Panc1 (cell line): ENCODE measurements around the gene SENP6. TPM values are rescaled to one million over a fixed set of nuclear protein-coding genes. Genes with fewer than 3 reads are reported as not detected.

Experiments used
- ATAC-seq: fragments of 200-7000 bp; cut with Tn5 transposase; 2 replicates; pipeline ENCODE4 v1.9.1; 2020; ENCODE audit warnings: mild to moderate bottlenecking, moderate library complexity
- BruUV-seq: library from RNA; stranded (reverse); fragments of 400-500 nt; replicated peaks from 2 replicates; lab custom pipeline; 2021; lab: Mats Ljungman, UMichigan
- CTCF ChIA-PET: fragments of 300-600 bp; sonication (Branson Sonifier 250); formaldehyde crosslinking; loops from one replicate; lab custom pipeline; 2022; ENCODE audit warnings: antibody characterized with exemption; lab: Charles Lee
- POLR2A ChIA-PET: fragments of 300-600 bp; sonication (Branson Sonifier 250); formaldehyde crosslinking; loops from one replicate; lab custom pipeline; 2022; ENCODE audit warnings: antibody characterized with exemption; lab: Charles Lee
- DNase-seq: peaks from one replicate; pipeline ENCODE4 v3.0.0-alpha.2; 2010; ENCODE audit warnings: low read depth, low spot score
- H3K27ac ChIP-seq: 2 replicates; pipeline ENCODE4 v1.5.1; 2011; ENCODE audit warnings: mild to moderate bottlenecking, low read length, inconsistent platforms
- H3K27me3 ChIP-seq: fragments of 200-500 bp; sonication (Bioruptor generic); 2 replicates; pipeline ENCODE4 v1.6.0; 2014; ENCODE audit warnings: low read length, inconsistent platforms; ENCODE audit not compliant: control insufficient read depth, insufficient read depth
- H3K36me3 ChIP-seq: fragments of 200-500 bp; sonication (Bioruptor generic); 2 replicates; pipeline ENCODE4 v1.5.1; 2014; ENCODE audit warnings: inconsistent platforms, mild to moderate bottlenecking, low read length, moderate library complexity; ENCODE audit not compliant: control insufficient read depth, insufficient read depth
- H3K4me1 ChIP-seq: 2 replicates; pipeline ENCODE4 v1.5.1; 2011; ENCODE audit warnings: inconsistent platforms, mild to moderate bottlenecking, low read length, moderate library complexity; ENCODE audit not compliant: control insufficient read depth, insufficient read depth
- H3K4me3 ChIP-seq, 2 experiments: 2 replicates each; pipeline ENCODE4 v1.5.1; 2011 to 2012; ENCODE audit warnings: low read depth in 2 of 2, low read length in 2 of 2, mild to moderate bottlenecking in 2 of 2, inconsistent platforms in 1 of 2, moderate library complexity in 1 of 2
- H3K9me3 ChIP-seq: fragments of 200-500 bp; sonication (Bioruptor generic); 2 replicates; pipeline ENCODE4 v1.5.1; 2014; ENCODE audit warnings: low read depth, mild to moderate bottlenecking, inconsistent platforms, low read length, moderate library complexity; ENCODE audit not compliant: control insufficient read depth, insufficient read depth
- POLR2AphosphoS5 ChIP-seq: IDR thresholded peaks from 2 replicates; pipeline ENCODE4 v1.6.1; 2012; ENCODE audit warnings: mild to moderate bottlenecking, low read depth, low read length, moderate library complexity
- REST ChIP-seq, 2 experiments: IDR thresholded peaks; 2 replicates each; pipeline ENCODE4 v1.6.1; 2011 to 2012; ENCODE audit warnings: low read depth in 2 of 2, control low read depth in 1 of 2, low read length in 1 of 2, mild to moderate bottlenecking in 1 of 2, moderate library complexity in 1 of 2; ENCODE audit not compliant: insufficient read depth in 1 of 2
- SIN3A ChIP-seq: IDR thresholded peaks from 2 replicates; pipeline ENCODE4 v1.6.1; 2012; ENCODE audit warnings: low read depth, mild to moderate bottlenecking, low read length, moderate library complexity, borderline replicate concordance; ENCODE audit not compliant: insufficient read depth
- TCF7L2 ChIP-seq: IDR thresholded peaks from 2 replicates; pipeline ENCODE4 v1.6.1; 2011; ENCODE audit warnings: mild to moderate bottlenecking, low read depth, low read length, inconsistent platforms
- in situ Hi-C: cut with HindIII; loops from 2 replicates; pipeline ENCODE4 v1.10.0; 2016; ENCODE audit warnings: low sequenced_read_pairs, low pct_unique_long_range_greater_than_20kb
- intact Hi-C: fragments of 100-400 bp; cut with micrococcal nuclease; formaldehyde crosslinking; loops from one replicate; pipeline ENCODE4 v1.10.0; 2022; ENCODE audit not compliant: unreplicated experiment
- total RNA-seq: library from RNA; stranded (reverse); gene quantifications from one replicate; pipeline ENCODE4 v1.2.1, GENCODE V29; 2021; ENCODE audit not compliant: unreplicated experiment
- TF ChIP-seq, protein P1 (sequence below): fragments of 450-650 bp; IDR thresholded peaks from 2 replicates; pipeline ENCODE4 v1.5.1; 2017; ENCODE audit warnings: mild to moderate bottlenecking

The SENP6 gene
- total RNA-seq, 1 experiment from 2014 or later = 58.7 TPM

DNA sequence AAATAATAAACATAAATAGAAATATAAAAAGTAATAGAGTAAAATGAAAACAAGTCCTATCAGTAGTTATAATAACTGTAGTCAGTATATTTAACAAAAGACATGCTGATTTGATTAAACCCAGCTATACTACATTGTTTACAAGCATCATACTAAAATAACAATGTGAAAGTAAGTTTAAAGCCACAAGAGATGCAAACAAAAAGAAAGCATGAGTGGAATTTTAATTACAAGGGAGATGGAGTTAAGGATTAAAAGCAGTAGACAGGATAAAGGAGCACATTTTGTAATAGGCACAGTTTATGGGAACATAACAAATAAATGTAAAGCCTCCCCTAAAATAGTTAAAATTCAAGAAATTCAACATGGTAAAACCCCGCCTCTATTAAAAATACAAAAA lies 41.5 kb downstream of the SENP6 start:
- BruUV-seq = TSS peak; percentile 33
- peaks cover 22% of the 10 kb centered on the region for H3K36me3 ChIP-seq
- intact Hi-C loops = no loop called here

DNA sequence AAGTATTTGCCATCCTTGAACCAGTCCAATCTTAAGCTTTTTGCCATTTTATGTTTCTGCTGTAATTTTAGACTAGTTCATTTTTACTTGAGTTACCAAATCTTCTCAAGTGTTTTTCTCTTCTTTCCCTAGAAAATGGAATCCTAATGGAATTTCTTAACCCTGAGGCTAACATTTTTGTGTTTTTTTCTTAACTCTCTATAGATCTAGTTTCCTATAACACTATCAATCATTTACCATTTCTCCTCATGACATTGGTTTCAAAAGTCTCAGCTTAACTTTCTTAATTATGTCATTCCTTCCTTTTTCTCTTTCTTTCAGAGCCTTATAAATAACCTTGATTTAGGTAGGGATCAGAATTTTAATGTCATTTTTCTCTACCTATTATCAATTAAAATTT lies 54.8 kb downstream of the SENP6 start:
- Histone ChIP-seq H3K27ac (no peak overlapping the region), H3K27me3 (no peaks in the 10 kb centered on the region), H3K4me3 (no peak overlapping the region), H3K36me3 (peaks cover 24% of the 10 kb centered on the region), H3K9me3 (no peaks in the 10 kb centered on the region), H3K4me1 (no peaks in the 10 kb centered on the region)
- CTCF ChIA-PET = no interaction called here
- no TSS peak for BruUV-seq
- POLR2A ChIA-PET = no interaction called here
- TF ChIP-seq POLR2AphosphoS5 = no peak
- ATAC-seq (no peak), DNase-seq (no peak)
- intact Hi-C loops = no loop called here
- in situ Hi-C loops = no loop called here

More for the DNA sequence above, 41.5 kb downstream of the SENP6 start:
- CTCF ChIA-PET = no interaction called here
- Histone ChIP-seq H3K4me3 (no peak overlapping the region), H3K27me3 (no peaks in the 10 kb centered on the region), H3K27ac (no peak overlapping the region), H3K9me3 (no peaks in the 10 kb centered on the region), H3K4me1 (no peaks in the 10 kb centered on the region)
- ATAC-seq (no peak), DNase-seq (no peak)
- in situ Hi-C loops = no loop called here
- TF ChIP-seq, protein P1, sequence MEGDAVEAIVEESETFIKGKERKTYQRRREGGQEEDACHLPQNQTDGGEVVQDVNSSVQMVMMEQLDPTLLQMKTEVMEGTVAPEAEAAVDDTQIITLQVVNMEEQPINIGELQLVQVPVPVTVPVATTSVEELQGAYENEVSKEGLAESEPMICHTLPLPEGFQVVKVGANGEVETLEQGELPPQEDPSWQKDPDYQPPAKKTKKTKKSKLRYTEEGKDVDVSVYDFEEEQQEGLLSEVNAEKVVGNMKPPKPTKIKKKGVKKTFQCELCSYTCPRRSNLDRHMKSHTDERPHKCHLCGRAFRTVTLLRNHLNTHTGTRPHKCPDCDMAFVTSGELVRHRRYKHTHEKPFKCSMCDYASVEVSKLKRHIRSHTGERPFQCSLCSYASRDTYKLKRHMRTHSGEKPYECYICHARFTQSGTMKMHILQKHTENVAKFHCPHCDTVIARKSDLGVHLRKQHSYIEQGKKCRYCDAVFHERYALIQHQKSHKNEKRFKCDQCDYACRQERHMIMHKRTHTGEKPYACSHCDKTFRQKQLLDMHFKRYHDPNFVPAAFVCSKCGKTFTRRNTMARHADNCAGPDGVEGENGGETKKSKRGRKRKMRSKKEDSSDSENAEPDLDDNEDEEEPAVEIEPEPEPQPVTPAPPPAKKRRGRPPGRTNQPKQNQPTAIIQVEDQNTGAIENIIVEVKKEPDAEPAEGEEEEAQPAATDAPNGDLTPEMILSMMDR = no peak
- no peak for TF ChIP-seq REST (IDR thresholded peaks at IDR 0.05; ENCODE audit: insufficient read depth in 1 of 2, low read depth in 2 of 2, low read length in 1 of 2)
- TF ChIP-seq POLR2AphosphoS5 = no peak
- TF ChIP-seq TCF7L2 = no peak
- TF ChIP-seq SIN3A = no peak
- POLR2A ChIA-PET = no interaction called here

DNA sequence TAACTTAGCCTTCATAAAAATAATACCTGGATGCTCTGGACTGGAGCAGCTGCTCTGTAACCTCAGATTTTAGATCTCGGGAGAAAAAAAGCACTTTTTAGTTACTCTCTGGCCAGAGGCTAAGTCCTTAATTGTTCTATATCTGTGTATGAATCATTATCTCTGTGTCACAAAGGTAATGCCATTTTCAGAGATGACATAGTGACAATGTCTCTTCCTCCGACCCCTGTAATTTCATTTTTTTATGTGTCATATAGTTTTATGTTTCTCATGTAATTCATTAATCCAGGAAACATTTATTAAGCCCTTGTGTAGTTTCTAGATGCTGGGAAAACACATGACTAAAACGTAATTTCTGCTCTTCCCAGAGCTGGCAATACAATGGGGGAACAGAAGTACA lies 55.6 kb downstream of the SENP6 start:
- ChIA-PET CTCF (interaction anchor here (0.6 kb wide), 1 partner anchor 105 kb away, joined by 4 read pairs; no protein-coding TSS in a partner anchor), POLR2A (no interaction called here)
- Histone ChIP-seq H3K27ac (no peak overlapping the region), H3K4me1 (no peaks in the 10 kb centered on the region), H3K4me3 (no peak overlapping the region), H3K9me3 (no peaks in the 10 kb centered on the region), H3K36me3 (peaks cover 24% of the 10 kb centered on the region), H3K27me3 (no peaks in the 10 kb centered on the region)
- DNase-seq (no peak), ATAC-seq (no peak)
- TF ChIP-seq, protein P1 = no peak
- TF ChIP-seq POLR2AphosphoS5 (no peak), SIN3A (no peak), REST (IDR thresholded peaks at IDR 0.05; ENCODE audit: insufficient read depth in 1 of 2, low read depth in 2 of 2, low read length in 1 of 2) (no peak), TCF7L2 (no peak)
- intact Hi-C loops = no loop called here
- in situ Hi-C loops = no loop called here
- BruUV-seq = no TSS peak
